ENCODE measurements around the gene URGCP. TPM values are rescaled to one million over a fixed set of nuclear protein-coding genes. Genes with fewer than 3 reads are reported as not detected.

The URGCP gene
- total and polyA plus RNA-seq, 10 of the 15 experiments (the other 5 are each of a cell fraction or from before 2014, with no cell fraction given) = 2.0 to 29.7 (median 17.5) TPM

DNA sequence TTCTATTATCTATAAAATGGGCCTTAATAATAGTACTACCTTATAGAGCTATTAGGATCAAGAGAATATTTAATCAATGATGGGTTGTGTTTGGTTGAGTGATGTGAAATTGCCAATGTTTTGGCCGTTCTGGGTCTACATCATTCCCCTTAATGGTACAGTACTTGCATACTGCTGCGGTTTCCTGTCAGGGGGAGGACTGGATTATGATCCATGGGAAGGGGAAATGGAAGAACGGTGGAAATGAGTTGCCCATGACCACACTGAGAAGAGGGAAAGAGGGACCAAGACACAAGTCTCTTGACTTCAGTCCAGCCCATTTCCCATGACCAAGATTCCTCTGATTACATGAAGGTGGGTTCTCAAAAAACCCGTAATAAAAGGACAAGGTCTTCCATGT lies 36.1 kb downstream of the URGCP start:
- ChIA-PET POLR2A (no interaction called here), SMC1A (ENCODE audit: uncharacterized antibody, unreplicated experiment) (no interaction called here), RAD21 (ENCODE audit: unreplicated experiment) (interaction anchor here (1.3 kb wide), 1 partner anchor 84 kb away, joined by 3 read pairs; no protein-coding TSS in a partner anchor), CTCF (no interaction called here)
- H3K9me3 ChIP-seq (replicated peaks; ENCODE audit: control insufficient read depth, insufficient read depth, low read length) = 0 out of 3 replicates have a peak, but pooled peaks cover 1% of the 10 kb centered on the region
- no peak overlapping the region for H3K4me3 ChIP-seq
- BruUV-seq (replicated peaks) = no TSS peak
- H3K4me2 ChIP-seq (ENCODE audit: control insufficient read depth, insufficient read depth) = no peak overlapping the region
- peaks cover 3% of the 10 kb centered on the region; the same call in 1 of the 2 replicates for H3K79me2 ChIP-seq (ENCODE audit: control insufficient read depth, insufficient read depth, low read length)
- in situ Hi-C loops (cut with MboI) = no loop called here
- H3K27ac ChIP-seq (ENCODE audit: control insufficient read depth, insufficient read depth) = no peak overlapping the region
- WGBS (ENCODE audit: insufficient coverage, insufficient replicate concordance, low lambda C conversion rate, missing lambda C conversion rate) = 45% methylated on average over 4 of the region's 4 CpGs
- no peak for DNase-seq (ENCODE audit: low read depth, low spot score)
- FAIRE-seq = no peak
- no peak overlapping the region for H3K9ac ChIP-seq (ENCODE audit: control insufficient read depth, insufficient read depth, low read length)
- intact Hi-C loops (cut with micrococcal nuclease; ENCODE audit: unreplicated experiment) = no loop called here
- H3K4me1 ChIP-seq (ENCODE audit: control insufficient read depth, insufficient read depth, low read length) = peaks cover 7% of the 10 kb centered on the region
- H4K20me1 ChIP-seq (ENCODE audit: control insufficient read depth, insufficient read depth) = no peaks in the 10 kb centered on the region
- H3K27me3 ChIP-seq (replicated peaks in 1 of 2; ENCODE audit: control insufficient read depth in 2 of 2, insufficient read depth in 2 of 2, low read length in 1 of 2) = no peaks in the 10 kb centered on the region
- TF ChIP-seq BACH1 (IDR thresholded peaks at IDR 0.05; ENCODE audit: borderline replicate concordance) (no peak), ATF7 (IDR thresholded peaks at IDR 0.05; ENCODE audit: low read depth) (no peak), CBX3 (IDR thresholded peaks at IDR 0.05; ENCODE audit: borderline replicate concordance, low read depth) (no peak), CHD2 (IDR thresholded peaks at IDR 0.05; ENCODE audit: borderline replicate concordance, low read depth, low read length) (no peak), TARDBP (IDR thresholded peaks at IDR 0.05; ENCODE audit: borderline replicate concordance) (no peak), NR2F1 (conservative IDR thresholded peaks at IDR 0.05) (no peak), POLR2AphosphoS2 (IDR thresholded peaks at IDR 0.05; ENCODE audit: low read depth, low read length) (no peak), WRNIP1 (IDR thresholded peaks at IDR 0.05; ENCODE audit: borderline replicate concordance, low read depth, low read length) (no peak), SMAD5 (IDR thresholded peaks at IDR 0.05; ENCODE audit: low read depth) (no peak), SP1 (IDR thresholded peaks at IDR 0.05; ENCODE audit: low read depth, low read length) (no peak), MTA2 (IDR thresholded peaks at IDR 0.05; ENCODE audit: low read depth) (no peak), ZNF274 (IDR thresholded peaks at IDR 0.05; ENCODE audit: insufficient read depth, insufficient read length) (no peak), BCLAF1 (IDR thresholded peaks at IDR 0.05) (no peak)
- TF ChIP-seq, protein P1, sequence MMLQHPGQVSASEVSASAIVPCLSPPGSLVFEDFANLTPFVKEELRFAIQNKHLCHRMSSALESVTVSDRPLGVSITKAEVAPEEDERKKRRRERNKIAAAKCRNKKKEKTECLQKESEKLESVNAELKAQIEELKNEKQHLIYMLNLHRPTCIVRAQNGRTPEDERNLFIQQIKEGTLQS (IDR thresholded peaks at IDR 0.05; ENCODE audit: borderline replicate concordance, extremely low read depth, low read depth, low read length) = no peak
- TF ChIP-seq, protein P2, sequence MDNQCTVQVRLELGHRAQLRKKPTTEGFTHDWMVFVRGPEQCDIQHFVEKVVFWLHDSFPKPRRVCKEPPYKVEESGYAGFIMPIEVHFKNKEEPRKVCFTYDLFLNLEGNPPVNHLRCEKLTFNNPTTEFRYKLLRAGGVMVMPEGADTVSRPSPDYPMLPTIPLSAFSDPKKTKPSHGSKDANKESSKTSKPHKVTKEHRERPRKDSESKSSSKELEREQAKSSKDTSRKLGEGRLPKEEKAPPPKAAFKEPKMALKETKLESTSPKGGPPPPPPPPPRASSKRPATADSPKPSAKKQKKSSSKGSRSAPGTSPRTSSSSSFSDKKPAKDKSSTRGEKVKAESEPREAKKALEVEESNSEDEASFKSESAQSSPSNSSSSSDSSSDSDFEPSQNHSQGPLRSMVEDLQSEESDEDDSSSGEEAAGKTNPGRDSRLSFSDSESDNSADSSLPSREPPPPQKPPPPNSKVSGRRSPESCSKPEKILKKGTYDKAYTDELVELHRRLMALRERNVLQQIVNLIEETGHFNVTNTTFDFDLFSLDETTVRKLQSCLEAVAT (IDR thresholded peaks at IDR 0.05) = no peak
- TF ChIP-seq, protein P3, sequence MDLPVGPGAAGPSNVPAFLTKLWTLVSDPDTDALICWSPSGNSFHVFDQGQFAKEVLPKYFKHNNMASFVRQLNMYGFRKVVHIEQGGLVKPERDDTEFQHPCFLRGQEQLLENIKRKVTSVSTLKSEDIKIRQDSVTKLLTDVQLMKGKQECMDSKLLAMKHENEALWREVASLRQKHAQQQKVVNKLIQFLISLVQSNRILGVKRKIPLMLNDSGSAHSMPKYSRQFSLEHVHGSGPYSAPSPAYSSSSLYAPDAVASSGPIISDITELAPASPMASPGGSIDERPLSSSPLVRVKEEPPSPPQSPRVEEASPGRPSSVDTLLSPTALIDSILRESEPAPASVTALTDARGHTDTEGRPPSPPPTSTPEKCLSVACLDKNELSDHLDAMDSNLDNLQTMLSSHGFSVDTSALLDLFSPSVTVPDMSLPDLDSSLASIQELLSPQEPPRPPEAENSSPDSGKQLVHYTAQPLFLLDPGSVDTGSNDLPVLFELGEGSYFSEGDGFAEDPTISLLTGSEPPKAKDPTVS (IDR thresholded peaks at IDR 0.05; ENCODE audit: low read depth, low read length) = no peak
- no peak for ATAC-seq
- peak overlapping the region; percentile 88 for H2AFZ ChIP-seq (ENCODE audit: control insufficient read depth, low read depth, low read length)
- H3K36me3 ChIP-seq (ENCODE audit: control insufficient read depth in 2 of 2, insufficient read depth in 2 of 2, low read length in 1 of 2) = peaks cover 1 to 3% of the 10 kb centered on the region in 2 experiments; a peak in 3 of 4 replicates
